Measurements from ENCODE around the gene S1PR4.

- TF ChIP-seq CTCF (IDR thresholded peaks at IDR 0.05; ENCODE audit: insufficient read depth, low read length) (no peak), REST (IDR thresholded peaks at IDR 0.05; ENCODE audit: insufficient replicate concordance, low read depth) (no peak), POLR2AphosphoS5 (IDR thresholded peaks at IDR 0.05; ENCODE audit: low read depth) (no peak), GABPA (IDR thresholded peaks at IDR 0.05; ENCODE audit: low read depth) (no peak)
Measured at GRCh38 chr19:3196933-3197205, 18.3 kb downstream of the S1PR4 start.

Data from HL-60 (cell line).